Measurements from ENCODE around the gene FMN2. TPM values are rescaled to one million over a fixed set of nuclear protein-coding genes. Genes with fewer than 3 reads are reported as not detected.

Gene FMN2
- total RNA-seq, 1 donor from 2014 or later = 150 TPM

GRCh38 chr1:240399381-240399780 lies 307.7 kb downstream of the FMN2 start:
- no peaks in the 10 kb centered on the region for H3K4me1 Mint-ChIP-seq (ENCODE audit: low read depth, unreplicated experiment)
- H3K27ac Mint-ChIP-seq (ENCODE audit: unreplicated experiment) = no peak overlapping the region
- no peak for DNase-seq
- no peaks in the 10 kb centered on the region for H3K36me3 Mint-ChIP-seq (ENCODE audit: unreplicated experiment)
- H3K9me3 Mint-ChIP-seq (ENCODE audit: unreplicated experiment) = peaks cover 2% of the 10 kb centered on the region
- peaks cover 4% of the 10 kb centered on the region for H3K27me3 Mint-ChIP-seq (ENCODE audit: unreplicated experiment)
- no peak overlapping the region for H3K4me3 Mint-ChIP-seq (ENCODE audit: unreplicated experiment)
- no peak for TF ChIP-seq CTCF (IDR thresholded peaks at IDR 0.05; ENCODE audit: partially characterized antibody, unreplicated experiment)

- no peak for DNase-seq
- peaks cover 4% of the 10 kb centered on the region for H3K27me3 Mint-ChIP-seq (ENCODE audit: unreplicated experiment)
- H3K4me3 Mint-ChIP-seq (ENCODE audit: unreplicated experiment) = no peak overlapping the region
- no peaks in the 10 kb centered on the region for H3K36me3 Mint-ChIP-seq (ENCODE audit: unreplicated experiment)
- peaks cover 2% of the 10 kb centered on the region for H3K9me3 Mint-ChIP-seq (ENCODE audit: unreplicated experiment)
- H3K4me1 Mint-ChIP-seq (ENCODE audit: low read depth, unreplicated experiment) = peaks cover 2% of the 10 kb centered on the region
- TF ChIP-seq CTCF (IDR thresholded peaks at IDR 0.05; ENCODE audit: partially characterized antibody, unreplicated experiment) = no peak
- no peak overlapping the region for H3K27ac Mint-ChIP-seq (ENCODE audit: unreplicated experiment)
These were observed 310.0 kb downstream of the FMN2 start for GRCh38 chr1:240401731-240402130.

- Mint-ChIP-seq H3K27me3 (ENCODE audit: unreplicated experiment) (no peaks in the 10 kb centered on the region), H3K27ac (ENCODE audit: unreplicated experiment) (no peak overlapping the region), H3K9me3 (ENCODE audit: unreplicated experiment) (peaks cover 3% of the 10 kb centered on the region), H3K36me3 (ENCODE audit: unreplicated experiment) (no peaks in the 10 kb centered on the region), H3K4me3 (ENCODE audit: unreplicated experiment) (no peak overlapping the region), H3K4me1 (ENCODE audit: low read depth, unreplicated experiment) (peaks cover 2% of the 10 kb centered on the region)
- no peak for TF ChIP-seq CTCF (IDR thresholded peaks at IDR 0.05; ENCODE audit: partially characterized antibody, unreplicated experiment)
- no peak for DNase-seq
These were observed 310.6 kb downstream of the FMN2 start for GRCh38 chr1:240402326-240402725.

GRCh38 chr1:240404286-240404685 lies 312.6 kb downstream of the FMN2 start:
- peaks cover 4% of the 10 kb centered on the region for H3K9me3 Mint-ChIP-seq (ENCODE audit: unreplicated experiment)
- H3K36me3 Mint-ChIP-seq (ENCODE audit: unreplicated experiment) = no peaks in the 10 kb centered on the region
- no peak overlapping the region for H3K4me3 Mint-ChIP-seq (ENCODE audit: unreplicated experiment)

GRCh38 chr1:240405751-240406150 lies 314.1 kb downstream of the FMN2 start:
- Mint-ChIP-seq H3K36me3 (ENCODE audit: unreplicated experiment) (no peaks in the 10 kb centered on the region), H3K9me3 (ENCODE audit: unreplicated experiment) (peaks cover 4% of the 10 kb centered on the region), H3K27ac (ENCODE audit: unreplicated experiment) (no peak overlapping the region), H3K27me3 (ENCODE audit: unreplicated experiment) (no peaks in the 10 kb centered on the region), H3K4me3 (ENCODE audit: unreplicated experiment) (no peak overlapping the region), H3K4me1 (ENCODE audit: low read depth, unreplicated experiment) (peaks cover 2% of the 10 kb centered on the region)
- TF ChIP-seq CTCF (IDR thresholded peaks at IDR 0.05; ENCODE audit: partially characterized antibody, unreplicated experiment) = no peak
- DNase-seq = no peak

More at GRCh38 chr1:240404286-240404685, 312.6 kb downstream of the FMN2 start:
- H3K4me1 Mint-ChIP-seq (ENCODE audit: low read depth, unreplicated experiment) = peaks cover 2% of the 10 kb centered on the region
- H3K27ac Mint-ChIP-seq (ENCODE audit: unreplicated experiment) = no peak overlapping the region
- no peak for DNase-seq
- TF ChIP-seq CTCF (IDR thresholded peaks at IDR 0.05; ENCODE audit: partially characterized antibody, unreplicated experiment) = no peak
- no peaks in the 10 kb centered on the region for H3K27me3 Mint-ChIP-seq (ENCODE audit: unreplicated experiment)
